Spleen (tissue), 7 donors: Measurements from ENCODE around the gene CFAP99.

ENCODE experiments used
- POLR2A ChIP-seq, 3 donors: fragments of 450-650 bp; IDR thresholded peaks; one replicate each; pipeline ENCODE4 v1.5.1; 2017; ENCODE audit warnings: antibody characterized with exemption in 3 of 3, mild to moderate bottlenecking in 1 of 3
- POLR2AphosphoS5 ChIP-seq, 3 donors: sonication (generic); formaldehyde crosslinking; IDR thresholded peaks; one replicate each; pipeline ENCODE4 v1.5.1; 2017; ENCODE audit warnings: antibody characterized with exemption in 3 of 3
- TF ChIP-seq, protein P1 (sequence below), 11 experiments: fragments of 200-600 bp in 7 of 11; fragments of 450-650 bp in 4 of 11; sonication (generic) in 4 of 11; IDR thresholded peaks in 8 of 11; conservative IDR thresholded peaks in 3 of 11; 1 replicate in 7 of 11; 2 replicates in 4 of 11; pipeline versions ENCODE4 v1.4.0 to v1.8.0; 2016 to 2021; ENCODE audit warnings: antibody characterized with exemption in 11 of 11, inconsistent platforms in 4 of 11, mild to moderate bottlenecking in 1 of 11
- donor health status: DM: no; HTN: no; CAD: no; lungs with moderate emphysema.
- donor health status: DM: no; HTN: no; CAD: no.
- donor health status: DM: no; HTN: no; CAD: no.

DNA sequence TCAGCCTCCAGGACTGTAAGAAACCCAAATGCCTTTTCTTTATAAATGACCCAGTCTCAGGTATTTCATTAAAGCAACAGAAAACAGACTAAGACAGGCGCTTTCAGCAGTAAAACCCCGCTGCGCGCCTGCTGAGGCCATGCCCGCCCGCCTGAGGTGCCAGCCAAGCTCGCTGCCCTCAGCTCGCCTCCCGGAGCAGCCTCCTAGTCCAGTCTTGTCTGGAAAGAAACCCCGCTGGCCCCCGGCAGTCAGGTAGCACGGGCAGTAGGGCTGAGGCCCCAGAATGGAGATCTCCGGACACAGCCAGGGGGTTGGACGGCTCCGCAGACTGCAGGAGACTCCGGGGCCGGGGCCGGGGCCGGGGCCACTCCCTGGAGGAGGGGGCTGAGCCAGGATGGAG is 32.0 kb upstream of the CFAP99 start:
- TF ChIP-seq POLR2A (IDR thresholded peaks at IDR 0.05), result no peak
- TF ChIP-seq POLR2AphosphoS5 (IDR thresholded peaks at IDR 0.05), result no peak
- TF ChIP-seq, protein P1, sequence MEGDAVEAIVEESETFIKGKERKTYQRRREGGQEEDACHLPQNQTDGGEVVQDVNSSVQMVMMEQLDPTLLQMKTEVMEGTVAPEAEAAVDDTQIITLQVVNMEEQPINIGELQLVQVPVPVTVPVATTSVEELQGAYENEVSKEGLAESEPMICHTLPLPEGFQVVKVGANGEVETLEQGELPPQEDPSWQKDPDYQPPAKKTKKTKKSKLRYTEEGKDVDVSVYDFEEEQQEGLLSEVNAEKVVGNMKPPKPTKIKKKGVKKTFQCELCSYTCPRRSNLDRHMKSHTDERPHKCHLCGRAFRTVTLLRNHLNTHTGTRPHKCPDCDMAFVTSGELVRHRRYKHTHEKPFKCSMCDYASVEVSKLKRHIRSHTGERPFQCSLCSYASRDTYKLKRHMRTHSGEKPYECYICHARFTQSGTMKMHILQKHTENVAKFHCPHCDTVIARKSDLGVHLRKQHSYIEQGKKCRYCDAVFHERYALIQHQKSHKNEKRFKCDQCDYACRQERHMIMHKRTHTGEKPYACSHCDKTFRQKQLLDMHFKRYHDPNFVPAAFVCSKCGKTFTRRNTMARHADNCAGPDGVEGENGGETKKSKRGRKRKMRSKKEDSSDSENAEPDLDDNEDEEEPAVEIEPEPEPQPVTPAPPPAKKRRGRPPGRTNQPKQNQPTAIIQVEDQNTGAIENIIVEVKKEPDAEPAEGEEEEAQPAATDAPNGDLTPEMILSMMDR (IDR thresholded peaks at IDR 0.05 in 8 of 11, conservative IDR thresholded peaks at IDR 0.05 in 3 of 11), result no peak
